A549 (cell line): ENCODE measurements around the gene GJA4.
"Not testable (repeated sequence)": the region's sequence is repeated elsewhere in the genome, so short reads cannot be mapped to it uniquely, and the experiment has no call there.

Experiments used
- ATOH8 ChIP-seq: fragments of 250-450 bp; sonication (Bioruptor Pico); IDR thresholded peaks from 2 replicates; pipeline ENCODE4 v1.5.0; 2020; ENCODE audit warnings: low read depth, mild to moderate bottlenecking, moderate library complexity
- CHD2 ChIP-seq: fragments of 150-350 bp; IDR thresholded peaks from 2 replicates; pipeline ENCODE4 v1.6.1; 2014; ENCODE audit warnings: low read length; ENCODE audit not compliant: partially characterized antibody
- CHD4 ChIP-seq: fragments of 200-600 bp; sonication (generic); IDR thresholded peaks from 2 replicates; pipeline ENCODE4 v1.6.1; 2016; ENCODE audit warnings: antibody characterized with exemption, mild to moderate bottlenecking, borderline replicate concordance
- ESRRA ChIP-seq: fragments of 150-350 bp; IDR thresholded peaks from 2 replicates; pipeline ENCODE4 v1.6.1; 2014; ENCODE audit warnings: mild to moderate bottlenecking, low read length, borderline replicate concordance
- HDAC2 ChIP-seq: fragments of 200-600 bp; sonication (generic); IDR thresholded peaks from 2 replicates; pipeline ENCODE4 v1.6.1; 2016
- KDM5A ChIP-seq: fragments of 200-600 bp; sonication (generic); IDR thresholded peaks from 2 replicates; pipeline ENCODE4 v1.6.1; 2016; ENCODE audit warnings: antibody characterized with exemption, mild to moderate bottlenecking
- MAX ChIP-seq: IDR thresholded peaks from 2 replicates; pipeline ENCODE4 v1.6.1; 2012
- MAZ ChIP-seq: fragments of 150-350 bp; IDR thresholded peaks from 2 replicates; pipeline ENCODE4 v1.6.1; 2014; ENCODE audit warnings: antibody characterized with exemption, low read depth, low read length, borderline replicate concordance
- POLR2A ChIP-seq: IDR thresholded peaks from 2 replicates; pipeline ENCODE4 v1.6.1; 2012; ENCODE audit warnings: mild to moderate bottlenecking, low read length
- TF ChIP-seq, protein P1 (sequence below): fragments of >200 bp; sonication (Bioruptor Twin); formaldehyde crosslinking; IDR thresholded peaks from 3 replicates; pipeline ENCODE4 v1.5.1; 2016
- TF ChIP-seq, protein P2 (sequence below): fragments of 200-600 bp; sonication (generic); IDR thresholded peaks from 2 replicates; pipeline ENCODE4 v1.6.1; 2016; ENCODE audit warnings: antibody characterized with exemption, mild to moderate bottlenecking, moderate library complexity
- TF ChIP-seq, protein P3 (sequence below): fragments of 250-450 bp; sonication (Bioruptor Pico); IDR thresholded peaks from 2 replicates; pipeline ENCODE4 v1.5.0; 2021; ENCODE audit warnings: mild to moderate bottlenecking, moderate library complexity, borderline replicate concordance

- TF ChIP-seq, protein P1, sequence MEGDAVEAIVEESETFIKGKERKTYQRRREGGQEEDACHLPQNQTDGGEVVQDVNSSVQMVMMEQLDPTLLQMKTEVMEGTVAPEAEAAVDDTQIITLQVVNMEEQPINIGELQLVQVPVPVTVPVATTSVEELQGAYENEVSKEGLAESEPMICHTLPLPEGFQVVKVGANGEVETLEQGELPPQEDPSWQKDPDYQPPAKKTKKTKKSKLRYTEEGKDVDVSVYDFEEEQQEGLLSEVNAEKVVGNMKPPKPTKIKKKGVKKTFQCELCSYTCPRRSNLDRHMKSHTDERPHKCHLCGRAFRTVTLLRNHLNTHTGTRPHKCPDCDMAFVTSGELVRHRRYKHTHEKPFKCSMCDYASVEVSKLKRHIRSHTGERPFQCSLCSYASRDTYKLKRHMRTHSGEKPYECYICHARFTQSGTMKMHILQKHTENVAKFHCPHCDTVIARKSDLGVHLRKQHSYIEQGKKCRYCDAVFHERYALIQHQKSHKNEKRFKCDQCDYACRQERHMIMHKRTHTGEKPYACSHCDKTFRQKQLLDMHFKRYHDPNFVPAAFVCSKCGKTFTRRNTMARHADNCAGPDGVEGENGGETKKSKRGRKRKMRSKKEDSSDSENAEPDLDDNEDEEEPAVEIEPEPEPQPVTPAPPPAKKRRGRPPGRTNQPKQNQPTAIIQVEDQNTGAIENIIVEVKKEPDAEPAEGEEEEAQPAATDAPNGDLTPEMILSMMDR: not testable (repeated sequence)
- not testable (repeated sequence) for TF ChIP-seq POLR2A, MAX, KDM5A, MAZ, ATOH8, CHD2, ESRRA, HDAC2, CHD4
- TF ChIP-seq, protein P2, sequence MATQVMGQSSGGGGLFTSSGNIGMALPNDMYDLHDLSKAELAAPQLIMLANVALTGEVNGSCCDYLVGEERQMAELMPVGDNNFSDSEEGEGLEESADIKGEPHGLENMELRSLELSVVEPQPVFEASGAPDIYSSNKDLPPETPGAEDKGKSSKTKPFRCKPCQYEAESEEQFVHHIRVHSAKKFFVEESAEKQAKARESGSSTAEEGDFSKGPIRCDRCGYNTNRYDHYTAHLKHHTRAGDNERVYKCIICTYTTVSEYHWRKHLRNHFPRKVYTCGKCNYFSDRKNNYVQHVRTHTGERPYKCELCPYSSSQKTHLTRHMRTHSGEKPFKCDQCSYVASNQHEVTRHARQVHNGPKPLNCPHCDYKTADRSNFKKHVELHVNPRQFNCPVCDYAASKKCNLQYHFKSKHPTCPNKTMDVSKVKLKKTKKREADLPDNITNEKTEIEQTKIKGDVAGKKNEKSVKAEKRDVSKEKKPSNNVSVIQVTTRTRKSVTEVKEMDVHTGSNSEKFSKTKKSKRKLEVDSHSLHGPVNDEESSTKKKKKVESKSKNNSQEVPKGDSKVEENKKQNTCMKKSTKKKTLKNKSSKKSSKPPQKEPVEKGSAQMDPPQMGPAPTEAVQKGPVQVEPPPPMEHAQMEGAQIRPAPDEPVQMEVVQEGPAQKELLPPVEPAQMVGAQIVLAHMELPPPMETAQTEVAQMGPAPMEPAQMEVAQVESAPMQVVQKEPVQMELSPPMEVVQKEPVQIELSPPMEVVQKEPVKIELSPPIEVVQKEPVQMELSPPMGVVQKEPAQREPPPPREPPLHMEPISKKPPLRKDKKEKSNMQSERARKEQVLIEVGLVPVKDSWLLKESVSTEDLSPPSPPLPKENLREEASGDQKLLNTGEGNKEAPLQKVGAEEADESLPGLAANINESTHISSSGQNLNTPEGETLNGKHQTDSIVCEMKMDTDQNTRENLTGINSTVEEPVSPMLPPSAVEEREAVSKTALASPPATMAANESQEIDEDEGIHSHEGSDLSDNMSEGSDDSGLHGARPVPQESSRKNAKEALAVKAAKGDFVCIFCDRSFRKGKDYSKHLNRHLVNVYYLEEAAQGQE: not testable (repeated sequence)
- TF ChIP-seq, protein P3, sequence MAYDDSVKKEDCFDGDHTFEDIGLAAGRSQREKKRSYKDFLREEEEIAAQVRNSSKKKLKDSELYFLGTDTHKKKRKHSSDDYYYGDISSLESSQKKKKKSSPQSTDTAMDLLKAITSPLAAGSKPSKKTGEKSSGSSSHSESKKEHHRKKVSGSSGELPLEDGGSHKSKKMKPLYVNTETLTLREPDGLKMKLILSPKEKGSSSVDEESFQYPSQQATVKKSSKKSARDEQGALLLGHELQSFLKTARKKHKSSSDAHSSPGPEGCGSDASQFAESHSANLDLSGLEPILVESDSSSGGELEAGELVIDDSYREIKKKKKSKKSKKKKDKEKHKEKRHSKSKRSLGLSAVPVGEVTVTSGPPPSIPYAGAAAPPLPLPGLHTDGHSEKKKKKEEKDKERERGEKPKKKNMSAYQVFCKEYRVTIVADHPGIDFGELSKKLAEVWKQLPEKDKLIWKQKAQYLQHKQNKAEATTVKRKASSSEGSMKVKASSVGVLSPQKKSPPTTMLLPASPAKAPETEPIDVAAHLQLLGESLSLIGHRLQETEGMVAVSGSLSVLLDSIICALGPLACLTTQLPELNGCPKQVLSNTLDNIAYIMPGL (CRISPR knock-in tag): not testable (repeated sequence)
Observed at GRCh38 chr1:34818862-34819261, 26.1 kb downstream of the GJA4 start.
